HG03175 (cell line): ENCODE data around the gene SPRR3.
A peak's percentile ranks its signal among the peaks of the same experiment; 100 is the strongest.

Experiments
- ATAC-seq: cut with Tn5 transposase; IDR thresholded peaks from one replicate; pipeline ENCODE4 v1.9.1; 2021; ENCODE audit warnings: mild to moderate bottlenecking, moderate library complexity; ENCODE audit not compliant: unreplicated experiment

The SPRR3 gene, protein sequence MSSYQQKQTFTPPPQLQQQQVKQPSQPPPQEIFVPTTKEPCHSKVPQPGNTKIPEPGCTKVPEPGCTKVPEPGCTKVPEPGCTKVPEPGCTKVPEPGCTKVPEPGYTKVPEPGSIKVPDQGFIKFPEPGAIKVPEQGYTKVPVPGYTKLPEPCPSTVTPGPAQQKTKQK

GRCh38 chr1:153001382-153001781 is at the start of gene SPRR3:
Gene SPRR3 (plus strand): TSS chr1:153001749. CDS start chr1:153003021, 1,272 bp downstream.
- no peak for ATAC-seq

GRCh38 chr1:152953761-152954160 is 47.8 kb upstream of the SPRR3 start:
- ATAC-seq, result no peak

- no peak for ATAC-seq
Measured at GRCh38 chr1:152954436-152954835, 47.1 kb upstream of the SPRR3 start.

DNA sequence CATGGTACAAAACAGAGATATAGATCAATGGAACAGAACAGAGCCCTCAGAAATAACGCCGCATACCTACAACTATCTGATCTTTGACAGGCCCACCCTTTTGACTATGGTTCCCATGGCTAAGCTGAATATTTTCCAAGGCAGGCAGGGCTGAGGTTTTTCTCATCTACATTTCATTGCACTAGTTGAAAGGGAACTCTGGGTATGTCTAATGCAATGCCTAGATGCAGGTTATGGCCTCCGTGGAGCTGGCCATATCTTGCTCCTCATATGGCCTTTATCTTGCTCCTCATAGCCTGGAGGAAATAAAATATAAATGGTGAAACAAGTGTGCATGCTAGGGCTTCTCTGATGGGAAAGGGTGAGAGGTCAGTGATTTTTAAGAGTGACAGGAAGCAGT is 44.0 kb upstream of the SPRR3 start:
- no peak for ATAC-seq

DNA sequence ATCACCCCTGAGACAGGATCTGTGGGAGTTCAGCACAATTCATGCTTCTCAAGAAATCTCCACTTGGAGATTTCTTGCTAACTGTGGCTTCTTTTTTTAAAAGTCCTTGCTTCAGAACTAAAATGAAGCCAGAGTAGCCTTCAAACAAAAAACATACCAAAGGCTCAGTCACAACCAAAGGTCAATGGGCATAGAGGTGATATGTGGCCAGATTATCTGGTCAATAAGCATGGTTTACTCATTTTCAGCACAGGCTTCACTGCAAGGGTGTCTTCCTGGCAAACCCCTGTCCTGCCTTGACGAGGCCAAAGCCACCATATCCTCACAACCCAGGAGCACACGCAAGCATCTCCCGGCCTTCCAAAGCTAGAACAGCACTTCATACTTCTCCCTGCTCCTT is 42.3 kb upstream of the SPRR3 start:
- ATAC-seq, result no peak

DNA sequence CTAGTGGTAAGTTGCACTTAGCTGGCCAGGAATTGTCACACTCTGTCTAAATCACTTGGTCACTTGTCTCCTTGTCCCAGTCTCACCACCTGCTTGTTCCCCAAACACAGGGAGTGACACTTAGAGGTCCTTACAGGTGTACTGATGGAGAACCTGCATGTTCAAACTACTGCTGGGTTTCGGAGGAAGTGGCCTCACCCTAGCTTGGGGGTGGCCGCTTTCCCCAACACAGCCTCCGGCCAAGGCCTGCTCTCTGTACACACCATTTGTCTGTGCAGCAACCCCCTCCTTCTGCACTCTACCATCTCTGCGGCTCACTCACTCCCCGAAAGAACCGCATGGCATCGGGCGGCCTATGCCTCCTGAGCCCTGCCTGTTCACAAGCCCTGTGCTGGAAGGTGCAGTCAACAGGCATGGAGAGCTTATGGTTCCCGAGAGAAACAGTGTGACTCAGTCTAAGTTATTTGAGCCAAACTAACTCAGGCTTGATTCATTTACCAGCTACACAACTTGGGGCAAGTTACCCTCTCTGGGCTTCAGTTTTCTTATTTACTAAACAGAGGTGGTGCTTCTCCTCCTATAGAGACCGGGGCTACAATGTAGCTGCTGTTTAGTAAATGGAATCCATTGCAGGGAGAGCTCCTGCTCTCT is 41.6 kb upstream of the SPRR3 start:
- ATAC-seq, result no peak

- no peak for ATAC-seq
Measured at GRCh38 chr1:152960452-152961044, 41.0 kb upstream of the SPRR3 start.

GRCh38 chr1:152961226-152961891 is 40.2 kb upstream of the SPRR3 start:
- no peak for ATAC-seq

DNA sequence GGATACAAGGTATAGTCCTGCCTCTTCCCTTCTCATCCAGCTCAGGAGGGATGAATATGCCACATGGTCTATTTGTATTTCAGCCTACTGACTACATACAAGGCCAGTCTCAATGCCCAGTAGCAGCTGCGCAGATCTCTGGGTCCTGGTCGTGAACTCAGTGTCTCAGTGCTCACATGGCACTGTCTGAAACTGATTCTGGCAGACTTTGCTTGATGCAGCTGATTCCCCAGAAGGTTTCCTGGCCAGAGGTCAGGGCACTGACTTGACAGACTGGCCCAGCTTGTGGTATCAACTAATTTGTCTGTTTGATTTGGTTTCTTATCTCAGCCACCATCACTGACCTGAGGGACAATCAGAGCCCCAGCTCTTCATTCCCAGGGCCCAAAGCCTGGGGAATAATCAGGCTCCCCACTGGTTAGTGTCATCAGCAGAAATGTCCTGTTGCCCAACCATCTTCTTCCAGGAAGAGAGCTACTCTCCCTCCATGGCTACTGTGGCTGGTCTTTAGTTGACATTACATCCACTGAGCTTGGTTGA is 38.6 kb upstream of the SPRR3 start:
- ATAC-seq, result no peak

- no peak for ATAC-seq
Measured at GRCh38 chr1:152964536-152964935, 37.0 kb upstream of the SPRR3 start.

DNA sequence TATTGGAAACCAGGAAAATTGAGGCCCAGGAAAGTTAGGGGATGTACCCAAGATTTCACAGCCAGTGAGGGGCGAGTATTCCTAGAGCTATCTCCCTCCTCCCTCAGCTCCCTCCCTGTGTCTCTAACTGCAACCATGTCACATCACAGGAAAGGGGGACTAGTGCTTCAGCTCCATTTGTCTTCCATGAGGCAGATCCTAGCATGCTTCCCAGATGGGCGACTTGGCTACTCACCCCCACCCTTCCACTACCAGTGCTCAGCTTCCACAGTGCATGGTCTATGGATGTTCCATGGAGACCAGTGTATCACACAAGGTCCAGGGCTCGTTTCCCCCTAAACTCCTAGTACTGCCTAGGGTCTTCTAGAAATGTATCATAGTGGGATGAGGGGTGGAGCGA is 35.7 kb upstream of the SPRR3 start:
- no peak for ATAC-seq

- peak; percentile 51 for ATAC-seq
Measured at GRCh38 chr1:152967201-152967600, 34.3 kb upstream of the SPRR3 start.

DNA sequence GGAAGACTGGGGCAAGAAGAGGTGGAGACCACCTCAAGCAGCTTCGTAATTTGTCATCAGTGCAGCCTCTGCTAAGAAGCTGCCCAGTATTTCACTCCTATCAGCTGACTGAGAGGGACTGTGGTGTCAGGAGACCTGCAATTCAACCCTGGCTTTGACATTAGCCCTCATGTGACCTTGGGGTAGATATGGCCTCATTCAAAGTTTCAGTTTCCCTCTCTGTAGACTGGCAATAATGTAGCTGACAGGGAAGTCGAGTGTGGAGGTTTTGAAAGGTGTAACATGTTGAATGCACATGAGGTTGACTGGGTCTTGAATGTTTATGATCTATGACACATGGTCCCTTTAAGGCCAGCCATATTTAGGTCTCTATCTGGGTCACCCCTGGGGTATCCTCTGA is 33.3 kb upstream of the SPRR3 start:
- peak; percentile 89 for ATAC-seq

DNA sequence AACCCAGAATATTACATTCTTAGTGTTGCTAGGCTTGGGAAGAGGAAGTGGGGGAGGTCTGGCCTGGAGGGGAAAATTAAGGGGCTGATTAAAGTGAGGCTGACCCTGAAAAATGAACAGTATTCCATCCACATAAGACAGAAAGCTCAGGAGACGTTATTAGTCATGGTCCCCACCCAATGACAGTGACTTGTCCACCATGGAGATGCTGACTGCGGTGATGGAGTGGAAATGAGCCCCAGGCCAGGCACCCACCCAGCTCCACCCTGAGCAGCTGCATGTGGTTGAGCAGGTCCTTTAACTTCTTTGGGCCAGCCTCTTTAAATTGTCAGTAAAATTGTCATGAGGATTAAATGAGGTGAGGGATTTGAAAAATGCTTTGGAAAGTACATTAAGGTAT is 32.5 kb upstream of the SPRR3 start:
- no peak for ATAC-seq

DNA sequence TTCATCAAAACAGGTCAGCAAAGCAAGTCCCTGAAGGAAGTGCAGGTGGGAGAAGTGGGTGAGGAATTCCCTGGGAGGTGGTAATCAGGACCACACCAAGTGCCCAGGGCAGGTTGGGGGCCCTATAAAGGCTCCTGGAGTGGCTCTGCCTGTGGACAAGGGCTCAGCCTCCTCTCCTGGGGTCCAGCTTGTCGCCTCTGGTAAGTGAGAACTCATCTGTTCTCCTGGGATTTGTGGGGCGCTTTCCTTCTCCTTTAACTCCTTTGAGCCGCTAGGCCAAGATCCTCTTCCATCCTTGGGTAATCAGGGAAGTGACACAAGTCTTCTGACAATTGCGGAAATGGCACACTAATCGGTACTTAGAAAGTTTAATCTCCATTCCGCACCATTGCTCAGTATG is 31.1 kb upstream of the SPRR3 start, which contains the start of gene SPRR4:
SPRR4 (plus strand) TSS at position 154 of the 400 bp plus-strand sequence. CDS start 1,243 bp downstream, outside the sequence.
- no peak for ATAC-seq

DNA sequence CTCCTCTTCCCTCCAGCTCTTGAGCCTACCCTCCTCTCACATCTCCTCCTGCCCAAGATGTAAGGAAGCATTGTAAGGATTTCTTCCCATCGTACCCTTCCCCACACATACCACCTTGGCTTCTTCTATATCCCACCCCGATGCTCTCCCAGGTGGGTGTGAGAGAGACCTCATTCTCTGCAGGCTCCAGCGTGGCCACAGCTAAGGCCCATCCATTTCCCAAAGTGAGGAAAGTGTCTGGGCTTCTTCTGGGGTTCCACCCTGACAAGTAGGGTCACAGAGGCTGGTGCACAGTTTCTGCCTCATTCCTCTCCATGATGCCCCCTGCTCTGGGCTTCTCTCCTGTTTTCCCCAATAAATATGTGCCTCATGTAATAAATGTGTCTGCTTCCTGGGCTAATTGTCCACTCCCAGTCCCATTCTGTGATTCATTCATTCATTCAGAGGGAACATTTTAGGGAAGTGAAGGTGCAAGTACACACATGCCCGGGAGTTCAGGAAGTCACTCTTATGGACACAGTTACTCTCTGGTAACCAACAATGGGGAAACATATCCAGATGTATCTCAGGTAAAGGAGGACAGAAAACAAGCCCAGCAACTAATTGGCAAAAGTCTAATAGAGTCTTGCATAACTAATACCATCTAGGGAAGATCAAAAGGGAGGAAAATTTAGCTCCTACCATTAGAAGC is 29.2 kb upstream of the SPRR3 start:
- no peak for ATAC-seq

DNA sequence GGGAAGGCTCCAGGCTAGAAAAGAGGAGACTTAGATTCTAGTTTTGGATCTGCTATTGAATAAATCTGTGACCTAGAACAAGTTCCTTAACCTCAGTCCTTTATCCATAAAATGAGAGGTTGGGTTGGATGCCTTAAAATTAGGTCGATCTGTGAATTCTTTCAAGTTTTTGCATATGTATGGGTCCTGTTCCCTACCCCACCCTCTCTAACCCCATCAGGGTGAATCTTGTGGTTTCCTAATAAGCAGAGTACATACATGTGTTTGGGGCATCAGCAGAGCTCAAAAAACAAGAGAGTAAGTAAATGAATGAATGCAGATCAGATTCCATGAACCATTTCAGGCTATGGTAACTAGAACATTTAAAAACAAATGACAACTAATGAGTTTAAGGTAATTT is 24.9 kb upstream of the SPRR3 start:
- no peak for ATAC-seq

GRCh38 chr1:152977614-152978013 is 23.9 kb upstream of the SPRR3 start:
- no peak for ATAC-seq

GRCh38 chr1:152980676-152981075 is 20.9 kb upstream of the SPRR3 start:
- ATAC-seq, result no peak

DNA sequence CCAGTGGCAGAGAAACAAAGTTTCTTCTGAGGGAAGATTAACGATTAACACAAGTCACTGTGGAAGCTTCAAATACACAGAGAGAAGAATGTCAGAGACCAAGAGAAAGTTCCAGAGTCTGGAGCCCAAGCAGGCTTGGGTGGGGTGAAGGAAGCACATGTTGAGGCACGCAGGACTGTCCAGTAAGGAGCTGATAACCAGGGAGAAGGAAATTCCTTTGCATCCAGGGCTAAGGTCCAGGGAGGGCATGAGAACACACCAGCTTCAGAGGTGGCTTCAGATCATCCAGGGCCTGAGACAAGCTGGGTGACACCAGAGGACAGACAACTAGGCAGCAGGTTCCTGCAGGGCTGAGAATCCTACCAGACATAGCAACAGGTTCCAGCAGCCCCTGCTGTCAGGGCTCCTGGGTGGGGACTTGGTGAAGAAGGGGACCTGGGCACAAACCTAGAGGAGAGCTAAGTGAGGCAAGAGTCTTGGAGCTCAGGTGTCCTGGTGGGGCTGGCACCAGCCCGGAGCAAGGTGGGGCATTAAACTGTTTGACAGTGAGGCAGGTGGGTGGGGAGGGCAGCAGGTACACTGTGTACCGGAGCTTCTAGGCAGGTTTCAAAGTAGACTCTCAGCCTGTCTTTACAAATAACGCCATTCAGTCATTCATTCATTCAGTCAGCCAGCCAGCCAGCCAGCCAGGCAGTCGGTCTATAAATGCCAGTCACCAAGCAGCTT is 20.2 kb upstream of the SPRR3 start:
- ATAC-seq, result no peak
